Adrenal gland (tissue), 12 donors: ENCODE measurements around the gene ITGBL1. TPM values are rescaled to one million over a fixed set of nuclear protein-coding genes. Genes with fewer than 3 reads are reported as not detected.

ENCODE experiments used
- DNase-seq, 7 donors: peaks; one replicate each; pipeline ENCODE4 v3.0.0-alpha.2; 2019 to 2020
- H3K27ac ChIP-seq, 5 donors: fragments of 200-600 bp; sonication (generic) in 4 of 5; 1 replicate in 3 of 5; 2 replicates in 2 of 5; pipeline versions ENCODE4 v1.5.1 to v1.8.0; 2016 to 2020; ENCODE audit warnings: mild to moderate bottlenecking in 1 of 5
- H3K27me3 ChIP-seq: fragments of 200-600 bp; 2 replicates; pipeline ENCODE4 v1.8.0; 2021
- H3K36me3 ChIP-seq, 2 donors: fragments of 200-600 bp; replicated peaks in 1 of 2; 1 replicate in 1 of 2; 2 replicates in 1 of 2; pipeline versions ENCODE4 v1.5.1 to v1.8.0; 2018 to 2022
- H3K4me1 ChIP-seq, 2 donors: fragments of 200-600 bp; replicated peaks in 1 of 2; 1 replicate in 1 of 2; 2 replicates in 1 of 2; pipeline versions ENCODE4 v1.5.1 to v1.8.0; 2018 to 2021
- H3K4me3 ChIP-seq, 4 donors: fragments of 200-600 bp; sonication (generic) in 3 of 4; one replicate each; pipeline ENCODE4 v1.5.1; 2016 to 2018
- H3K9me3 ChIP-seq, 3 donors: fragments of 200-600 bp; sonication (generic) in 1 of 3; replicated peaks in 1 of 3; 1 replicate in 2 of 3; 2 replicates in 1 of 3; pipeline versions ENCODE4 v1.5.1 to v1.8.0; 2016 to 2021
- CTCF ChIP-seq, 6 experiments: fragments of 450-650 bp in 4 of 6; fragments of 200-600 bp in 2 of 6; sonication (generic) in 1 of 6; IDR thresholded peaks; 1 replicate in 5 of 6; 2 replicates in 1 of 6; pipeline versions ENCODE4 v1.5.1 to v1.8.0; 2016 to 2021; ENCODE audit warnings: antibody characterized with exemption in 6 of 6, mild to moderate bottlenecking in 2 of 6, moderate library complexity in 1 of 6
- POLR2A ChIP-seq, 2 donors: fragments of 450-650 bp; IDR thresholded peaks; one replicate each; pipeline ENCODE4 v1.6.1; 2017; ENCODE audit warnings: antibody characterized with exemption in 2 of 2, mild to moderate bottlenecking in 2 of 2, moderate library complexity in 1 of 2
- whole genome bisulfite sequencing, 4 donors: extraction: QIAGEN DNeasy Blood & Tissue Kit in 2 of 4; methylation state at CpG; one replicate each; pipeline versions ENCODE4 v1.1.5 to v1.1.7; 2013 to 2017; 5-methylcytosine and 5-hydroxymethylcytosine counted together
- intact Hi-C, 2 donors: fragments of 100-400 bp; cut with DNase I; formaldehyde crosslinking; loops; one replicate each; pipeline versions ENCODE4 v1.14.1 to v1.15.0; 2022 to 2023
- polyA plus RNA-seq, 3 donors: library from polyadenylated mRNA; stranded (reverse); fragments of 200-250 nt in 2 of 3; fragments of 350-450 nt in 1 of 3; fragmentation: Illumina TruSeq in 1 of 3; extraction: RNeasy Lipid Tissue Mini Kit (QIAGEN cat#74804) in 1 of 3; gene quantifications; one replicate each; pipeline ENCODE4 v1.2.3, GENCODE V29; 2013 to 2014
- total RNA-seq, 9 donors: library from RNA; depleted of rRNA in 4 of 9; stranded (reverse); fragments of >200 nt in 4 of 9; fragments of 120-200 nt in 1 of 9; fragmentation: NEBNext Ultra II Directional in 1 of 9; extraction: Animal tissue kit (Norgen Biotek cat#: 25700) in 1 of 9; gene quantifications; one replicate each; pipeline versions ENCODE4 v1.1.0 to v1.2.4, GENCODE V29; 2013 to 2023
- donor health status: healthy with polysubstance abuse.
- donor health status: Bipolar disorder and iron deficiency.
- donor health status: DM: yes; HTN: yes; CAD: no.
- donor health status: DM: no; HTN: no; CAD: no.
- donor health status: DM: no; HTN: no; CAD: no.
- donor health status: DM: yes; HTN: yes; CAD: no.

The ITGBL1 gene
- total and polyA plus RNA-seq, 12 donors: 1.4 to 8.3 (median 4.8) TPM

GRCh38 chr13:101408992-101409656, 43.4 kb upstream of the ITGBL1 start:
- Histone ChIP-seq H3K4me3 (no peak overlapping the region), H3K4me1 (no peaks in the 10 kb centered on the region), H3K27me3 (no peaks in the 10 kb centered on the region), H3K27ac (peak overlapping the region in 1 of 5 donors; percentile 14), H3K36me3 (no peaks in the 10 kb centered on the region), H3K9me3 (no peaks in the 10 kb centered on the region)
- 75 to 84% (median 79%) methylated on average over 6 of the region's 6 CpGs for WGBS, 4 donors
- DNase-seq: no peak
- TF ChIP-seq POLR2A (IDR thresholded peaks at IDR 0.05): no peak
- TF ChIP-seq CTCF (IDR thresholded peaks at IDR 0.05): no peak
- intact Hi-C loops: no loop called here

DNA sequence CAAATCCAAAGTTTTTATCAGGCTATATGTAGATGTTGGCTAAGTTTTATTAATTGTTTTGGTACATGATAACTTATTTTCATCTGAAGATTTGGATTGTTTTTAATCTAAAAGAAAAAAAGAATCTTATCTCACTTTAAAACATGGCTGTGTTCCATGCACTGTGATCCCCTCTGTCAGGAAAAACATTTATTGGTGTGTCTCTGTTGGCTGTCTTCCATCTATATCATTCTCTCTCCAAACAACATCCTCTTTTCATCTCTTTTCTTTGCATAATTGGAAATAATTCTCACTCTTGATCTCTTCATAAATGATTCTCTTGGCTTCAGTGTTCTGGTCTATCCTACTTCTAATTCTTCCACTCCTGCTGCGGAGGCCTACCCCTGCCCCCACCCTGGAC, 40.4 kb upstream of the ITGBL1 start:
- peaks cover 4% of the 10 kb centered on the region for H3K27me3 ChIP-seq
- H3K9me3 ChIP-seq: no peaks in the 10 kb centered on the region
- TF ChIP-seq POLR2A (IDR thresholded peaks at IDR 0.05) (no peak), CTCF (IDR thresholded peaks at IDR 0.05) (no peak)
- H3K27ac ChIP-seq: no peak overlapping the region
- intact Hi-C loops: no loop called here
- peaks cover 0 to 5% of the 10 kb centered on the region in 2 donors for H3K4me1 ChIP-seq
- H3K36me3 ChIP-seq: no peaks in the 10 kb centered on the region
- no peak for DNase-seq
- H3K4me3 ChIP-seq: no peak overlapping the region
- WGBS, 4 donors: 63 to 86% (median 76%) methylated on average over 1 of the region's 1 CpG

- DNase-seq: peak in 1 of 7 donors; percentile 54
- Histone ChIP-seq H3K4me1 (peaks cover 0 to 5% of the 10 kb centered on the region in 2 donors), H3K27ac (peak overlapping the region in 2 of 5 donors; percentile 66 to 84), H3K36me3 (no peaks in the 10 kb centered on the region), H3K27me3 (peaks cover 4% of the 10 kb centered on the region), H3K4me3 (peak overlapping the region in 2 of 4 donors; percentile 26 to 77), H3K9me3 (no peaks in the 10 kb centered on the region)
- TF ChIP-seq CTCF (IDR thresholded peaks at IDR 0.05): no peak
- TF ChIP-seq POLR2A (IDR thresholded peaks at IDR 0.05): no peak
- 12 to 63% (median 29%) methylated on average over 5 to 43 of the region's 43 CpGs for WGBS, 4 donors
- intact Hi-C loops: no loop called here
Observed at GRCh38 chr13:101415358-101416174, 36.9 kb upstream of the ITGBL1 start.

GRCh38 chr13:101416181-101417042, 36.1 kb upstream of the ITGBL1 start, which contains the start of gene NALCN:
TSS of gene NALCN (minus strand) at chr13:101416508. CDS start at chr13:101399126, 17,382 bp downstream.
- TF ChIP-seq CTCF (IDR thresholded peaks at IDR 0.05) (no peak), POLR2A (IDR thresholded peaks at IDR 0.05) (no peak)
- H3K4me3 ChIP-seq: peak within 1 kb of the TSS in 2 of 4 donors; percentile 26 to 77
- peaks cover 4% of the 10 kb centered on the region for H3K27me3 ChIP-seq
- no peaks in the 10 kb centered on the region for H3K36me3 ChIP-seq
- no peaks in the 10 kb centered on the region for H3K9me3 ChIP-seq
- WGBS, 4 donors: 2 to 6% (median 4%) methylated on average over 13 to 85 of the region's 85 CpGs
- H3K4me1 ChIP-seq: peaks cover 0 to 5% of the 10 kb centered on the region in 2 donors
- peak in 5 of 7 donors; percentile 3 to 54 (median 25) for DNase-seq
- H3K27ac ChIP-seq: peak within 1 kb of the TSS in 2 of 5 donors; percentile 66 to 84
- intact Hi-C loops: no loop called here
